MM.1S (cell line): ENCODE results near the gene PTPRG.

ENCODE experiments used
- DNase-seq: peaks from one replicate; pipeline ENCODE4 v3.0.0-alpha.2; 2015
- H2AFZ ChIP-seq: fragments of 300-600 bp; sonication (generic); 2 replicates; pipeline ENCODE4 v1.6.0; 2016; ENCODE audit warnings: antibody characterized with exemption, low read length
- H3F3A ChIP-seq: fragments of 300-600 bp; sonication (generic); 2 replicates; pipeline ENCODE4 v1.6.1; 2016; ENCODE audit warnings: mild to moderate bottlenecking, antibody characterized with exemption, low read length, moderate library complexity, mixed read lengths; ENCODE audit not compliant: insufficient read depth
- H3K27ac ChIP-seq: fragments of 300-600 bp; sonication (generic); 2 replicates; pipeline ENCODE4 v1.5.1; 2016; ENCODE audit warnings: mild to moderate bottlenecking, low read length
- H3K27me3 ChIP-seq: fragments of 300-600 bp; sonication (generic); replicated peaks from 2 replicates; pipeline ENCODE4 v1.6.0; 2016; ENCODE audit warnings: low read length; ENCODE audit not compliant: insufficient read depth
- H3K36me3 ChIP-seq: fragments of 300-600 bp; sonication (generic); replicated peaks from 2 replicates; pipeline ENCODE4 v1.6.1; 2016; ENCODE audit warnings: mild to moderate bottlenecking, low read length, mixed read lengths; ENCODE audit not compliant: insufficient read depth
- H3K4me1 ChIP-seq: fragments of 300-600 bp; sonication (generic); 2 replicates; pipeline ENCODE4 v1.6.1; 2016; ENCODE audit warnings: low read length, mixed read lengths
- H3K4me2 ChIP-seq: fragments of 300-600 bp; sonication (generic); 2 replicates; pipeline ENCODE4 v1.6.0; 2016; ENCODE audit warnings: low read depth, low read length
- H3K4me3 ChIP-seq: fragments of 300-600 bp; sonication (generic); 2 replicates; pipeline ENCODE4 v1.5.1; 2016; ENCODE audit warnings: low read length, mixed read lengths
- H3K79me2 ChIP-seq: fragments of 300-600 bp; sonication (generic); 2 replicates; pipeline ENCODE4 v1.6.1; 2016; ENCODE audit warnings: mixed run types, low read length, mixed read lengths
- H3K9ac ChIP-seq: fragments of 300-600 bp; sonication (generic); 2 replicates; pipeline ENCODE4 v1.6.1; 2016; ENCODE audit warnings: low read length, mixed read lengths
- H3K9me2 ChIP-seq: fragments of 300-600 bp; sonication (generic); replicated peaks from 2 replicates; pipeline ENCODE4 v1.6.1; 2016; ENCODE audit warnings: mild to moderate bottlenecking, low read length, mixed read lengths; ENCODE audit not compliant: insufficient read depth
- H3K9me3 ChIP-seq: fragments of 300-600 bp; sonication (generic); replicated peaks from 2 replicates; pipeline ENCODE4 v1.6.1; 2016; ENCODE audit warnings: mild to moderate bottlenecking, low read length, mixed read lengths; ENCODE audit not compliant: insufficient read depth
- H4K20me1 ChIP-seq: fragments of 300-600 bp; sonication (generic); 2 replicates; pipeline ENCODE4 v1.6.1; 2016; ENCODE audit warnings: mild to moderate bottlenecking, low read length, moderate library complexity, mixed read lengths; ENCODE audit not compliant: insufficient read depth
- CTCF ChIP-seq: fragments of 300-600 bp; sonication (generic); IDR thresholded peaks from 2 replicates; pipeline ENCODE4 v1.5.1; 2016; ENCODE audit warnings: antibody characterized with exemption, low read length, mixed read lengths
- EZH2 ChIP-seq: fragments of 300-600 bp; sonication (generic); optimal IDR thresholded peaks from 2 replicates; pipeline ENCODE3; 2017; ENCODE audit warnings: low read depth, mild to moderate bottlenecking, antibody characterized with exemption, low read length, mixed read lengths
- EZH2phosphoT487 ChIP-seq: fragments of 300-600 bp; sonication (generic); IDR thresholded peaks from 2 replicates; pipeline ENCODE4 v1.6.1; 2018; ENCODE audit warnings: antibody characterized with exemption, low read length

PTPRG gene

GRCh38 chr3:61863579-61863978, 302.2 kb downstream of the PTPRG start:
- TF ChIP-seq EZH2: no peak
- no peak for TF ChIP-seq CTCF
- no peak for TF ChIP-seq EZH2phosphoT487
- H3K9me3 ChIP-seq: no peaks in the 10 kb centered on the region
- H3K4me3 ChIP-seq: no peak overlapping the region
- no peaks in the 10 kb centered on the region for H3K36me3 ChIP-seq
- H3K27me3 ChIP-seq: no peaks in the 10 kb centered on the region
- no peak for DNase-seq
- no peak overlapping the region for H2AFZ ChIP-seq
- no peak overlapping the region for H3K4me2 ChIP-seq
- H3F3A ChIP-seq: no peaks in the 10 kb centered on the region
- H4K20me1 ChIP-seq: no peaks in the 10 kb centered on the region
- H3K79me2 ChIP-seq: peaks cover 4% of the 10 kb centered on the region; the same call in 1 of the 2 replicates
- no peak overlapping the region for H3K27ac ChIP-seq
- no peak overlapping the region for H3K9ac ChIP-seq
- peaks cover 3% of the 10 kb centered on the region; the same call in 1 of the 2 replicates for H3K4me1 ChIP-seq
- H3K9me2 ChIP-seq: no peaks in the 10 kb centered on the region

GRCh38 chr3:61864886-61865285, 303.5 kb downstream of the PTPRG start:
- Histone ChIP-seq H3K9me3 (no peaks in the 10 kb centered on the region), H3K27ac (no peak overlapping the region), H3K79me2 (peaks cover 4% of the 10 kb centered on the region; the same call in 1 of the 2 replicates), H4K20me1 (no peaks in the 10 kb centered on the region), H3K9me2 (no peaks in the 10 kb centered on the region), H3K4me2 (no peak overlapping the region), H3K4me1 (peaks cover 3% of the 10 kb centered on the region; the same call in 1 of the 2 replicates), H2AFZ (no peak overlapping the region), H3K4me3 (no peak overlapping the region), H3K36me3 (no peaks in the 10 kb centered on the region), H3K27me3 (no peaks in the 10 kb centered on the region), H3K9ac (no peak overlapping the region), H3F3A (no peaks in the 10 kb centered on the region)
- TF ChIP-seq CTCF (no peak), EZH2 (no peak), EZH2phosphoT487 (no peak)
- DNase-seq: no peak

- H3K4me3 ChIP-seq: no peak overlapping the region
- no peaks in the 10 kb centered on the region for H3F3A ChIP-seq
- no peaks in the 10 kb centered on the region for H3K36me3 ChIP-seq
- peaks cover 3% of the 10 kb centered on the region; the same call in 1 of the 2 replicates for H3K4me1 ChIP-seq
- no peaks in the 10 kb centered on the region for H3K27me3 ChIP-seq
- H3K27ac ChIP-seq: no peak overlapping the region
- H3K79me2 ChIP-seq: peaks cover 4% of the 10 kb centered on the region; the same call in 1 of the 2 replicates
- H3K4me2 ChIP-seq: no peak overlapping the region
- no peaks in the 10 kb centered on the region for H3K9me3 ChIP-seq
- no peak for DNase-seq
- H3K9me2 ChIP-seq: no peaks in the 10 kb centered on the region
- H2AFZ ChIP-seq: no peak overlapping the region
- no peak overlapping the region for H3K9ac ChIP-seq
- no peaks in the 10 kb centered on the region for H4K20me1 ChIP-seq
- TF ChIP-seq EZH2phosphoT487 (no peak), EZH2 (no peak), CTCF (no peak)
Measured at GRCh38 chr3:61865466-61866152, 304.2 kb downstream of the PTPRG start.
